SK-N-SH (cell line): ENCODE measurements around the gene NIPA2. TPM values are rescaled to one million over a fixed set of nuclear protein-coding genes. Genes with fewer than 3 reads are reported as not detected.

Source experiments
- CTCF ChIA-PET: fragments of 300-600, 350-600 bp; formaldehyde crosslinking; extraction: SDS; loops from one replicate; lab custom pipeline; 2021; lab: Yijun Ruan, JAX
- POLR2A ChIA-PET: fragments of 350-600 bp; sonication (Branson Sonifier 250); formaldehyde crosslinking; extraction: SDS; loops from one replicate; lab custom pipeline; 2020; ENCODE audit warnings: antibody characterized with exemption, inconsistent platforms; lab: Yijun Ruan, JAX
- DNase-seq: peaks from one replicate; pipeline ENCODE4 v3.0.0; 2012
- H2AFZ ChIP-seq: fragments of 200-600 bp; sonication (generic); 2 replicates; pipeline ENCODE4 v1.8.1; 2016; ENCODE audit warnings: antibody characterized with exemption, mild to moderate bottlenecking, low read depth
- H3F3A ChIP-seq: fragments of 200-600 bp; sonication (generic); replicated peaks from 2 replicates; pipeline ENCODE3; 2016; ENCODE audit warnings: antibody characterized with exemption, mild to moderate bottlenecking; ENCODE audit not compliant: insufficient read depth
- H3K27ac ChIP-seq, 2 experiments: fragments of 200-500 bp in 1 of 2; fragments of 200-600 bp in 1 of 2; sonication (Bioruptor generic) in 1 of 2; sonication (generic), shearing (Covaris generic) in 1 of 2; 2 replicates each; pipeline versions ENCODE4 v1.5.1 to v1.6.1; 2014 to 2016; ENCODE audit warnings: low read depth in 2 of 2, inconsistent platforms in 1 of 2, low read length in 1 of 2, mild to moderate bottlenecking in 1 of 2, mixed read lengths in 1 of 2
- H3K27me3 ChIP-seq: fragments of 200-600 bp; sonication (generic), shearing (Covaris generic); 2 replicates; pipeline ENCODE4 v1.6.1; 2016; ENCODE audit warnings: mixed run types; ENCODE audit not compliant: insufficient read depth
- H3K36me3 ChIP-seq, 2 experiments: fragments of 200-500 bp in 1 of 2; fragments of 200-600 bp in 1 of 2; sonication (Bioruptor generic) in 1 of 2; sonication (generic) in 1 of 2; replicated peaks in 1 of 2; 2 replicates each; pipeline versions ENCODE3 to v1.5.1; 2014 to 2016; ENCODE audit warnings: low read length in 1 of 2, mild to moderate bottlenecking in 1 of 2; ENCODE audit not compliant: insufficient read depth in 2 of 2, control insufficient read depth in 1 of 2
- H3K4me1 ChIP-seq, 2 experiments: fragments of 200-500 bp in 1 of 2; fragments of 200-600 bp in 1 of 2; sonication (Bioruptor generic) in 1 of 2; sonication (generic), shearing (Covaris generic) in 1 of 2; 2 replicates each; pipeline versions ENCODE4 v1.5.1 to v1.6.1; 2014 to 2016; ENCODE audit warnings: low read depth in 1 of 2, low read length in 1 of 2, mixed run types in 1 of 2; ENCODE audit not compliant: insufficient read depth in 2 of 2, control insufficient read depth in 1 of 2
- H3K4me2 ChIP-seq: fragments of 200-600 bp; sonication (generic), shearing (Covaris generic); 2 replicates; pipeline ENCODE4 v1.6.1; 2017; ENCODE audit warnings: mixed run types
- H3K4me3 ChIP-seq, 2 experiments: fragments of 200-500 bp in 1 of 2; fragments of 200-600 bp in 1 of 2; sonication (Bioruptor generic) in 1 of 2; sonication (generic), shearing (Covaris generic) in 1 of 2; 2 replicates each; pipeline versions ENCODE4 v1.5.1 to v1.8.1; 2014 to 2016; ENCODE audit warnings: low read depth in 2 of 2, inconsistent platforms in 1 of 2, low read length in 1 of 2, mild to moderate bottlenecking in 1 of 2, mixed read lengths in 1 of 2, moderate library complexity in 1 of 2
- H3K79me2 ChIP-seq: fragments of 200-600 bp; sonication (generic); 2 replicates; pipeline ENCODE4 v1.8.1; 2017; ENCODE audit warnings: mild to moderate bottlenecking; ENCODE audit not compliant: insufficient read depth
- H3K9ac ChIP-seq: fragments of 200-600 bp; sonication (generic); 2 replicates; pipeline ENCODE4 v1.6.1; 2017; ENCODE audit warnings: mixed run types
- H3K9me2 ChIP-seq: fragments of 200-600 bp; sonication (generic); 2 replicates; pipeline ENCODE4 v1.6.1; 2017; ENCODE audit warnings: mixed run types
- H3K9me3 ChIP-seq: fragments of 200-600 bp; sonication (generic); 2 replicates; pipeline ENCODE4 v1.6.1; 2017; ENCODE audit warnings: mixed run types, mild to moderate bottlenecking, moderate library complexity
- H4K20me1 ChIP-seq: fragments of 200-600 bp; sonication (generic); 2 replicates; pipeline ENCODE4 v1.6.1; 2017; ENCODE audit warnings: mild to moderate bottlenecking, mixed run types; ENCODE audit not compliant: insufficient read depth
- ELF1 ChIP-seq: IDR thresholded peaks from 2 replicates; pipeline ENCODE4 v1.4.0; 2012
- EP300 ChIP-seq, 2 experiments: IDR thresholded peaks; 2 replicates each; pipeline versions ENCODE4 v1.4.0 to v1.6.1; 2012; ENCODE audit warnings: borderline replicate concordance in 1 of 2, low read depth in 1 of 2, low read length in 1 of 2
- FOXJ3 ChIP-seq: sonication (generic); formaldehyde crosslinking; IDR thresholded peaks from 2 replicates; pipeline ENCODE4 v1.5.1; 2020; ENCODE audit warnings: mild to moderate bottlenecking, missing genetic modification reagents
- FOXM1 ChIP-seq: IDR thresholded peaks from 2 replicates; pipeline ENCODE4 v1.4.0; 2012; ENCODE audit warnings: low read depth, mild to moderate bottlenecking
- GABPA ChIP-seq: IDR thresholded peaks from 2 replicates; pipeline ENCODE4 v1.4.0; 2012; ENCODE audit warnings: low read depth, mild to moderate bottlenecking
- GATA2 ChIP-seq: sonication (generic); formaldehyde crosslinking; IDR thresholded peaks from 2 replicates; pipeline ENCODE4 v1.5.0; 2020; ENCODE audit warnings: mild to moderate bottlenecking, missing genetic modification reagents
- IRF3 ChIP-seq: fragments of 150-350 bp; IDR thresholded peaks from 2 replicates; pipeline ENCODE4 v1.6.1; 2016; ENCODE audit warnings: mild to moderate bottlenecking, low read depth, low read length
- JUND ChIP-seq: IDR thresholded peaks from 2 replicates; pipeline ENCODE4 v1.4.0; 2012
- MEF2A ChIP-seq: IDR thresholded peaks from 2 replicates; pipeline ENCODE4 v1.4.0; 2012; ENCODE audit warnings: low read depth, borderline replicate concordance
- MXI1 ChIP-seq: IDR thresholded peaks from 2 replicates; pipeline ENCODE4 v1.6.1; 2012; ENCODE audit warnings: mild to moderate bottlenecking, low read depth, low read length, improper control_type of control experiment
- NFIC ChIP-seq: IDR thresholded peaks from 2 replicates; pipeline ENCODE4 v1.4.0; 2012; ENCODE audit warnings: borderline replicate concordance
- PBX3 ChIP-seq: IDR thresholded peaks from 2 replicates; pipeline ENCODE4; 2012
- POLR2AphosphoS5 ChIP-seq: IDR thresholded peaks from 2 replicates; pipeline ENCODE4 v1.6.1; 2012; ENCODE audit warnings: low read depth, low read length
- RAD21 ChIP-seq: IDR thresholded peaks from 2 replicates; pipeline ENCODE4 v1.6.1; 2012; ENCODE audit warnings: mild to moderate bottlenecking, low read length
- RCOR1 ChIP-seq: fragments of 150-350 bp; IDR thresholded peaks from 2 replicates; pipeline ENCODE4 v1.6.1; 2017; ENCODE audit warnings: antibody characterized with exemption, low read length
- RFX5 ChIP-seq: IDR thresholded peaks from 2 replicates; pipeline ENCODE4 v1.6.1; 2012; ENCODE audit warnings: mild to moderate bottlenecking, improper control_type of control experiment, low read length
- RXRA ChIP-seq: IDR thresholded peaks from 2 replicates; pipeline ENCODE4 v1.4.0; 2012; ENCODE audit warnings: low read depth, mild to moderate bottlenecking, borderline replicate concordance
- SIN3A ChIP-seq: IDR thresholded peaks from 2 replicates; pipeline ENCODE4 v1.6.1; 2012; ENCODE audit warnings: low read depth, mild to moderate bottlenecking, low read length, moderate library complexity, borderline replicate concordance
- SMC3 ChIP-seq: IDR thresholded peaks from 2 replicates; pipeline ENCODE4 v1.6.1; 2012; ENCODE audit warnings: low read depth, low read length, improper control_type of control experiment
- TAF1 ChIP-seq: IDR thresholded peaks from 2 replicates; pipeline ENCODE4 v1.6.1; 2012; ENCODE audit warnings: low read depth, mild to moderate bottlenecking, low read length, moderate library complexity, borderline replicate concordance
- TEAD4 ChIP-seq: IDR thresholded peaks from 2 replicates; pipeline ENCODE4 v1.4.0; 2012; ENCODE audit warnings: mild to moderate bottlenecking, borderline replicate concordance; ENCODE audit not compliant: insufficient read depth
- WGBS: methylation state at CpG from one replicate; pipeline ENCODE4 v1.1.6; 2017; ENCODE audit warnings: low lambda C conversion rate; 5-methylcytosine and 5-hydroxymethylcytosine counted together
- polyA plus RNA-seq, 3 experiments: library from polyadenylated mRNA; depleted of rRNA; stranded (reverse); fragments of >200 nt; gene quantifications; 2 replicates each; pipeline ENCODE4 v1.2.3, GENCODE V29; 2012
- TF ChIP-seq, protein P1 (sequence below): fragments of 150-350 bp; IDR thresholded peaks from 2 replicates; pipeline ENCODE4 v1.6.1; 2017; ENCODE audit warnings: antibody characterized with exemption, low read length, low read depth, borderline replicate concordance
- TF ChIP-seq, protein P2 (sequence below): IDR thresholded peaks from 2 replicates; pipeline ENCODE4 v1.4.0; 2012; ENCODE audit warnings: low read depth, borderline replicate concordance

NIPA2 gene
- polyA plus RNA-seq, 1 of the 3 experiments (the other 2 are of a cell fraction), result 32.0 TPM

GRCh38 chr15:22891426-22892210 lies 53.2 kb downstream of the NIPA2 start:
- H3K27ac ChIP-seq, result no peak overlapping the region
- WGBS, result 89% methylated on average over 31 of the region's 33 CpGs
- H4K20me1 ChIP-seq, result peaks cover 12% of the 10 kb centered on the region
- peaks cover 8 to 34% of the 10 kb centered on the region in 2 experiments for H3K36me3 ChIP-seq
- H3K9me3 ChIP-seq, result no peaks in the 10 kb centered on the region
- no peak overlapping the region for H2AFZ ChIP-seq
- H3K27me3 ChIP-seq, result no peaks in the 10 kb centered on the region
- no peaks in the 10 kb centered on the region for H3K9me2 ChIP-seq
- CTCF ChIA-PET, result no interaction called here
- no peak for TF ChIP-seq RXRA
- TF ChIP-seq ELF1, result no peak
- TF ChIP-seq RCOR1, result no peak
- TF ChIP-seq FOXM1, result no peak
- no peak for TF ChIP-seq RAD21
- TF ChIP-seq, protein P1, sequence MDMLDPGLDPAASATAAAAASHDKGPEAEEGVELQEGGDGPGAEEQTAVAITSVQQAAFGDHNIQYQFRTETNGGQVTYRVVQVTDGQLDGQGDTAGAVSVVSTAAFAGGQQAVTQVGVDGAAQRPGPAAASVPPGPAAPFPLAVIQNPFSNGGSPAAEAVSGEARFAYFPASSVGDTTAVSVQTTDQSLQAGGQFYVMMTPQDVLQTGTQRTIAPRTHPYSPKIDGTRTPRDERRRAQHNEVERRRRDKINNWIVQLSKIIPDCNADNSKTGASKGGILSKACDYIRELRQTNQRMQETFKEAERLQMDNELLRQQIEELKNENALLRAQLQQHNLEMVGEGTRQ, result no peak
- TF ChIP-seq POLR2AphosphoS5, result no peak
- TF ChIP-seq EP300 (IDR thresholded peaks at IDR 0.05; ENCODE audit: borderline replicate concordance in 1 of 2, low read depth in 1 of 2, low read length in 1 of 2), result no peak
- TF ChIP-seq, all 33 proteins: peak for 0
- no peak overlapping the region for H3K4me2 ChIP-seq
- POLR2A ChIA-PET, result no interaction called here
- H3K79me2 ChIP-seq, result no peaks in the 10 kb centered on the region
- peaks cover 0 to 8% of the 10 kb centered on the region in 2 experiments; a peak in 1 of 4 replicates for H3K4me1 ChIP-seq
- no peak for DNase-seq
- H3K4me3 ChIP-seq, result no peak overlapping the region
- H3F3A ChIP-seq, result peaks cover 23% of the 10 kb centered on the region
- no peak overlapping the region for H3K9ac ChIP-seq

- H4K20me1 ChIP-seq, result peaks cover 7% of the 10 kb centered on the region
- no peak overlapping the region for H3K9ac ChIP-seq
- H3K27me3 ChIP-seq, result no peaks in the 10 kb centered on the region
- no peak overlapping the region for H3K4me2 ChIP-seq
- H3F3A ChIP-seq, result peaks cover 23% of the 10 kb centered on the region
- H3K9me3 ChIP-seq, result no peaks in the 10 kb centered on the region
- peaks cover 0 to 6% of the 10 kb centered on the region in 2 experiments; a peak in 1 of 4 replicates for H3K4me1 ChIP-seq
- H3K79me2 ChIP-seq, result no peaks in the 10 kb centered on the region
- no peak overlapping the region for H3K27ac ChIP-seq
- H3K36me3 ChIP-seq, result peaks cover 5 to 31% of the 10 kb centered on the region in 2 experiments
- CTCF ChIA-PET, result interaction anchor here (1.3 kb wide), 1 partner anchor 16 kb away, joined by 3 read pairs; no protein-coding TSS in a partner anchor
- WGBS, result 79% methylated on average over 9 of the region's 9 CpGs
- H3K9me2 ChIP-seq, result no peaks in the 10 kb centered on the region
- POLR2A ChIA-PET, result no interaction called here
- no peak overlapping the region for H2AFZ ChIP-seq
- no peak overlapping the region for H3K4me3 ChIP-seq
- no peak for DNase-seq
- TF ChIP-seq SMC3 (no peak), JUND (no peak), TAF1 (no peak), PBX3 (no peak), RFX5 (no peak), NFIC (no peak), SIN3A (no peak), RXRA (no peak), GABPA (no peak), MEF2A (no peak), GATA2 (no peak), EP300 (IDR thresholded peaks at IDR 0.05; ENCODE audit: borderline replicate concordance in 1 of 2, low read depth in 1 of 2, low read length in 1 of 2) (no peak), MXI1 (no peak), FOXJ3 (CRISPR knock-in tag) (no peak), IRF3 (no peak), TEAD4 (no peak)
- TF ChIP-seq, protein P2, sequence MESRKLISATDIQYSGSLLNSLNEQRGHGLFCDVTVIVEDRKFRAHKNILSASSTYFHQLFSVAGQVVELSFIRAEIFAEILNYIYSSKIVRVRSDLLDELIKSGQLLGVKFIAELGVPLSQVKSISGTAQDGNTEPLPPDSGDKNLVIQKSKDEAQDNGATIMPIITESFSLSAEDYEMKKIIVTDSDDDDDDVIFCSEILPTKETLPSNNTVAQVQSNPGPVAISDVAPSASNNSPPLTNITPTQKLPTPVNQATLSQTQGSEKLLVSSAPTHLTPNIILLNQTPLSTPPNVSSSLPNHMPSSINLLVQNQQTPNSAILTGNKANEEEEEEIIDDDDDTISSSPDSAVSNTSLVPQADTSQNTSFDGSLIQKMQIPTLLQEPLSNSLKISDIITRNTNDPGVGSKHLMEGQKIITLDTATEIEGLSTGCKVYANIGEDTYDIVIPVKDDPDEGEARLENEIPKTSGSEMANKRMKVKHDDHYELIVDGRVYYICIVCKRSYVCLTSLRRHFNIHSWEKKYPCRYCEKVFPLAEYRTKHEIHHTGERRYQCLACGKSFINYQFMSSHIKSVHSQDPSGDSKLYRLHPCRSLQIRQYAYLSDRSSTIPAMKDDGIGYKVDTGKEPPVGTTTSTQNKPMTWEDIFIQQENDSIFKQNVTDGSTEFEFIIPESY, result no peak
These were observed 53.9 kb downstream of the NIPA2 start for GRCh38 chr15:22892333-22892732.
